Uterus (tissue), 4 donors: ENCODE results near the gene ZGPAT. TPM values are rescaled to one million over a fixed set of nuclear protein-coding genes. Genes with fewer than 3 reads are reported as not detected.
"Not testable (repeated sequence)": the region's sequence is repeated elsewhere in the genome, so short reads cannot be mapped to it uniquely, and the experiment has no call there.

Source experiments
- DNase-seq, 2 donors: peaks; one replicate each; pipeline ENCODE4 v3.0.0-alpha.2; 2019 to 2020
- H3K27ac ChIP-seq, 2 donors: fragments of 200-600 bp; sonication (generic); 1 replicate in 1 of 2; 2 replicates in 1 of 2; pipeline ENCODE4 v1.5.1; 2016 to 2018
- H3K27me3 ChIP-seq, 2 donors: fragments of 200-600 bp; sonication (generic); one replicate each; pipeline ENCODE4 v1.5.1; 2018 to 2019; ENCODE audit warnings: control low read depth in 1 of 2
- H3K36me3 ChIP-seq, 2 donors: fragments of 200-600 bp; sonication (generic); one replicate each; pipeline ENCODE4 v1.5.1; 2019; ENCODE audit warnings: control low read depth in 1 of 2
- H3K4me1 ChIP-seq, 2 donors: fragments of 200-600 bp; sonication (generic); one replicate each; pipeline ENCODE4 v1.5.1; 2018 to 2019; ENCODE audit warnings: control low read depth in 1 of 2
- H3K4me3 ChIP-seq, 2 donors: fragments of 200-600 bp; sonication (generic); 1 replicate in 1 of 2; 2 replicates in 1 of 2; pipeline ENCODE4 v1.5.1; 2018 to 2019; ENCODE audit warnings: mild to moderate bottlenecking in 1 of 2
- H3K9me3 ChIP-seq, 2 donors: fragments of 200-600 bp; sonication (generic); one replicate each; pipeline ENCODE4 v1.5.1; 2019; ENCODE audit warnings: control low read depth in 1 of 2
- CTCF ChIP-seq, 4 experiments: fragments of 200-600 bp in 2 of 4; fragments of 450-650 bp in 2 of 4; sonication (generic) in 2 of 4; IDR thresholded peaks; one replicate each; pipeline ENCODE4 v1.5.1; 2016 to 2019; ENCODE audit warnings: antibody characterized with exemption in 4 of 4, mild to moderate bottlenecking in 2 of 4, moderate library complexity in 1 of 4
- POLR2A ChIP-seq, 2 donors: fragments of 450-650 bp; IDR thresholded peaks; one replicate each; pipeline ENCODE4 v1.6.1; 2016; ENCODE audit warnings: antibody characterized with exemption in 2 of 2, mild to moderate bottlenecking in 1 of 2, moderate library complexity in 1 of 2
- intact Hi-C: fragments of 100-400 bp; cut with DNase I; formaldehyde crosslinking; loops from one replicate; pipeline ENCODE4 v1.15.1; 2023; ENCODE audit warnings: low total_unique reads
- total RNA-seq, 4 donors: library from RNA; depleted of rRNA in 3 of 4; stranded (reverse); fragments of >200 nt in 3 of 4; gene quantifications; one replicate each; pipeline versions ENCODE4 v1.1.0 to v1.2.4, GENCODE V29; 2014 to 2023
- donor health status: DM: yes; HTN: yes; CAD: no.

Gene ZGPAT
- total RNA-seq, 4 donors from 2014 or later = 1.5 to 37.9 (median 15.3) TPM

- intact Hi-C loops = no loop called here
- DNase-seq = no peak
- Histone ChIP-seq H3K4me1 (no peaks in the 10 kb centered on the region), H3K9me3 (no peaks in the 10 kb centered on the region), H3K27ac (no peak overlapping the region), H3K27me3 (no peaks in the 10 kb centered on the region), H3K36me3 (no peaks in the 10 kb centered on the region), H3K4me3 (no peak overlapping the region)
- TF ChIP-seq POLR2A (IDR thresholded peaks at IDR 0.05) (no peak), CTCF (IDR thresholded peaks at IDR 0.05) (no peak)
These were observed 66.5 kb downstream of the ZGPAT start for GRCh38 chr20:63774306-63774705.

DNA sequence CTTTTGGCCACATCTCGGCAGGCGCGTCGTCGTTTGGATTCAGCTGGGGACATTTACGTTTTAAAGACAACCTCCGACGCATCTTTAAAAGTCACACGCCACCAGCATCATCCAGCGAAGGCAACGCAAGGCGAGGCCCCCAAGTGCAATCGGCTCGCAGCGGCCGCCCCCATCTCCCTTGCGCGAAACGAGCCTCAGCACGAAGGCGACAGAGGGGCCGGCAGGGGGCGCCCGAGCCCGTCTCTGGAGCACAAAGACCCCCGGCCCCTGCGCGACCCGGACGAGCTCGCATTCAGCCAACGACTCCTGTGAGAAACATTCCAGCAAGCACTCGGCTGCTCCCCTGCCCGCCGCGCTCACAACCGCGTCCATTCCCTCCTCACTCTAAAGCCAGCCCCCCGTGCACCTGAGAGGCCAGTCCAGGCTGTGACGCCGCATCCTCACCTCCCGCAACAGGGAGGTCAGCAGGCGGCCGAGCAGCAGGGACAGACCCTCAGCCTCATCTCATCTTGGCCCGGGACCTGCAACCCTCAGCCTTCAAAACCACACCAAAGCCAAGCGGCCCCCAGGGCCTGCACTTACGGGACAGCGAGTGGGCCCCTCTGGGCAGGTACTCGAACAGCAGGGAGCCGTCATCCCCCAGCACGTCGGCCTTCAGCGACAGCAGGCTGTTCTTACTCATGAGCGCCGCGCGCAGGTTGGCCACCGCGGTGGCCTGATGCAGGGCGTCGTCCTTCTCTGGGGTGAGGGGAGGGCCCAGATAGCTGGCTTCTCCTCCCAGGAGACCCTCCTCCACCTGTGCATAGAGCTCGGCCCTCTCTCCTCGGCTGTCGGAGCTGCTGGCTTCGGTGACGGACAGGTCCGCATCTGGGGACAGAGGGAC, 67.5 kb downstream of the ZGPAT start:
- H3K4me3 ChIP-seq = peak overlapping the region in 1 of 2 donors; percentile 13
- intact Hi-C loops = no loop called here
- DNase-seq = peak; percentile 55 to 60
- H3K27me3 ChIP-seq = no peaks in the 10 kb centered on the region
- H3K36me3 ChIP-seq = no peaks in the 10 kb centered on the region
- H3K4me1 ChIP-seq = no peaks in the 10 kb centered on the region
- H3K27ac ChIP-seq = no peak overlapping the region
- H3K9me3 ChIP-seq = no peaks in the 10 kb centered on the region
- TF ChIP-seq CTCF (IDR thresholded peaks at IDR 0.05) (peak; percentile 61 to 80 (median 69)), POLR2A (IDR thresholded peaks at IDR 0.05) (no peak)

GRCh38 chr20:63776875-63777274, 69.0 kb downstream of the ZGPAT start:
- H3K4me1 ChIP-seq, H3K36me3 ChIP-seq, H3K27ac ChIP-seq, H3K9me3 ChIP-seq, DNase-seq, H3K4me3 ChIP-seq, intact Hi-C loops, H3K27me3 ChIP-seq: not testable (repeated sequence)

DNA sequence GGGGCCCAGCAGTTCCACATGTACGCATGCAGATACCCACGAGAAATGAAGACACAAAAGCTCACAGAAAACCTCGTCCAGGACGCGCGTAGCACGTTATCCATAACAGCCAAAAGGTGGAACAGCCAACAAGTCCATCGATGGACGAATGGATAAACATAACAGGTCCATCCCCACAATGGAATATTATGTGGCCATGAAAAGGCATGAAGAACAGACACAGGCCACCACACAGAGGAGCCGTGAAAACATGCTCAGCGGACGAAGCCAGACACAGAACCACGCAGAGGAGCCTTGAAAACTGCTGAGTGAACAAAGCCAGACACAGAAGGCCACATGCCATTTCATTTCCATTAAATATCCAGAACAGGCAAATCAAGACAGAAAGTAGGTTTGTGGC, 69.8 kb downstream of the ZGPAT start:
- intact Hi-C loops = no loop called here
- Histone ChIP-seq H3K27ac (no peak overlapping the region), H3K4me3 (no peak overlapping the region), H3K9me3 (no peaks in the 10 kb centered on the region), H3K4me1 (no peaks in the 10 kb centered on the region), H3K36me3 (no peaks in the 10 kb centered on the region), H3K27me3 (no peaks in the 10 kb centered on the region)
- TF ChIP-seq CTCF (IDR thresholded peaks at IDR 0.05) (no peak), POLR2A (IDR thresholded peaks at IDR 0.05) (no peak)
- no peak for DNase-seq

GRCh38 chr20:63778034-63778752, 70.4 kb downstream of the ZGPAT start:
- no peaks in the 10 kb centered on the region for H3K27me3 ChIP-seq
- no peaks in the 10 kb centered on the region for H3K36me3 ChIP-seq
- no peak for DNase-seq
- intact Hi-C loops = no loop called here
- TF ChIP-seq CTCF (IDR thresholded peaks at IDR 0.05) = no peak
- TF ChIP-seq POLR2A (IDR thresholded peaks at IDR 0.05) = no peak
- H3K27ac ChIP-seq = no peak overlapping the region
- H3K4me1 ChIP-seq = no peaks in the 10 kb centered on the region
- H3K4me3 ChIP-seq = no peak overlapping the region
- no peaks in the 10 kb centered on the region for H3K9me3 ChIP-seq
